Measurements from ENCODE around the gene NTNG1. TPM values are rescaled to one million over a fixed set of nuclear protein-coding genes. Genes with fewer than 3 reads are reported as not detected.

NTNG1 gene
- total and polyA plus RNA-seq, 2 of the 8 experiments (the other 6 are each of a cell fraction or from before 2014, with no cell fraction given): 1.2 to 4.1 TPM

DNA sequence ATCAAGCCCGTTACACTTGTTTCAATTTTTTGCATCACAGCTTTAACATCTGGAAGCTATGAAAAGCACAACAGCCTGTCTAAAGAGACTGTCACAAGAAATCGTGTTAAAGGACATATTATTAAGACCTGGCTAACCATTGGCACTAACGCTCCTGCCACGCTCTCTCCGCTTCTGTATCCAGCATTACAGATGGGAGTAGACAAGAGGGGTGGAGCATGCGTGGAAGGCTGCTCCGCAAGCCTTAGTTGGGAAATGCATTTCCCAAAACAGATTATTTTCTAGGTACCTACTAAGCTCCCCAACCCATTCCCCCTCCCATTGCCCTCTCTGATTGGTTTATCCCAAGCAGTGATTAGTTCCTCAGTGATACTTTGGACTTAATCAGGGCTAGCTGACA lies 72.4 kb downstream of the NTNG1 start (continued):
- TF ChIP-seq YY1 (IDR thresholded peaks at IDR 0.05; ENCODE audit: low read depth, low read length) (no peak), TAF1 (IDR thresholded peaks at IDR 0.05; ENCODE audit: low read depth, low read length) (no peak), SP1 (IDR thresholded peaks at IDR 0.05; ENCODE audit: low read depth, low read length) (no peak), BACH1 (IDR thresholded peaks at IDR 0.05; ENCODE audit: low read length) (no peak)
- TF ChIP-seq, protein P1, sequence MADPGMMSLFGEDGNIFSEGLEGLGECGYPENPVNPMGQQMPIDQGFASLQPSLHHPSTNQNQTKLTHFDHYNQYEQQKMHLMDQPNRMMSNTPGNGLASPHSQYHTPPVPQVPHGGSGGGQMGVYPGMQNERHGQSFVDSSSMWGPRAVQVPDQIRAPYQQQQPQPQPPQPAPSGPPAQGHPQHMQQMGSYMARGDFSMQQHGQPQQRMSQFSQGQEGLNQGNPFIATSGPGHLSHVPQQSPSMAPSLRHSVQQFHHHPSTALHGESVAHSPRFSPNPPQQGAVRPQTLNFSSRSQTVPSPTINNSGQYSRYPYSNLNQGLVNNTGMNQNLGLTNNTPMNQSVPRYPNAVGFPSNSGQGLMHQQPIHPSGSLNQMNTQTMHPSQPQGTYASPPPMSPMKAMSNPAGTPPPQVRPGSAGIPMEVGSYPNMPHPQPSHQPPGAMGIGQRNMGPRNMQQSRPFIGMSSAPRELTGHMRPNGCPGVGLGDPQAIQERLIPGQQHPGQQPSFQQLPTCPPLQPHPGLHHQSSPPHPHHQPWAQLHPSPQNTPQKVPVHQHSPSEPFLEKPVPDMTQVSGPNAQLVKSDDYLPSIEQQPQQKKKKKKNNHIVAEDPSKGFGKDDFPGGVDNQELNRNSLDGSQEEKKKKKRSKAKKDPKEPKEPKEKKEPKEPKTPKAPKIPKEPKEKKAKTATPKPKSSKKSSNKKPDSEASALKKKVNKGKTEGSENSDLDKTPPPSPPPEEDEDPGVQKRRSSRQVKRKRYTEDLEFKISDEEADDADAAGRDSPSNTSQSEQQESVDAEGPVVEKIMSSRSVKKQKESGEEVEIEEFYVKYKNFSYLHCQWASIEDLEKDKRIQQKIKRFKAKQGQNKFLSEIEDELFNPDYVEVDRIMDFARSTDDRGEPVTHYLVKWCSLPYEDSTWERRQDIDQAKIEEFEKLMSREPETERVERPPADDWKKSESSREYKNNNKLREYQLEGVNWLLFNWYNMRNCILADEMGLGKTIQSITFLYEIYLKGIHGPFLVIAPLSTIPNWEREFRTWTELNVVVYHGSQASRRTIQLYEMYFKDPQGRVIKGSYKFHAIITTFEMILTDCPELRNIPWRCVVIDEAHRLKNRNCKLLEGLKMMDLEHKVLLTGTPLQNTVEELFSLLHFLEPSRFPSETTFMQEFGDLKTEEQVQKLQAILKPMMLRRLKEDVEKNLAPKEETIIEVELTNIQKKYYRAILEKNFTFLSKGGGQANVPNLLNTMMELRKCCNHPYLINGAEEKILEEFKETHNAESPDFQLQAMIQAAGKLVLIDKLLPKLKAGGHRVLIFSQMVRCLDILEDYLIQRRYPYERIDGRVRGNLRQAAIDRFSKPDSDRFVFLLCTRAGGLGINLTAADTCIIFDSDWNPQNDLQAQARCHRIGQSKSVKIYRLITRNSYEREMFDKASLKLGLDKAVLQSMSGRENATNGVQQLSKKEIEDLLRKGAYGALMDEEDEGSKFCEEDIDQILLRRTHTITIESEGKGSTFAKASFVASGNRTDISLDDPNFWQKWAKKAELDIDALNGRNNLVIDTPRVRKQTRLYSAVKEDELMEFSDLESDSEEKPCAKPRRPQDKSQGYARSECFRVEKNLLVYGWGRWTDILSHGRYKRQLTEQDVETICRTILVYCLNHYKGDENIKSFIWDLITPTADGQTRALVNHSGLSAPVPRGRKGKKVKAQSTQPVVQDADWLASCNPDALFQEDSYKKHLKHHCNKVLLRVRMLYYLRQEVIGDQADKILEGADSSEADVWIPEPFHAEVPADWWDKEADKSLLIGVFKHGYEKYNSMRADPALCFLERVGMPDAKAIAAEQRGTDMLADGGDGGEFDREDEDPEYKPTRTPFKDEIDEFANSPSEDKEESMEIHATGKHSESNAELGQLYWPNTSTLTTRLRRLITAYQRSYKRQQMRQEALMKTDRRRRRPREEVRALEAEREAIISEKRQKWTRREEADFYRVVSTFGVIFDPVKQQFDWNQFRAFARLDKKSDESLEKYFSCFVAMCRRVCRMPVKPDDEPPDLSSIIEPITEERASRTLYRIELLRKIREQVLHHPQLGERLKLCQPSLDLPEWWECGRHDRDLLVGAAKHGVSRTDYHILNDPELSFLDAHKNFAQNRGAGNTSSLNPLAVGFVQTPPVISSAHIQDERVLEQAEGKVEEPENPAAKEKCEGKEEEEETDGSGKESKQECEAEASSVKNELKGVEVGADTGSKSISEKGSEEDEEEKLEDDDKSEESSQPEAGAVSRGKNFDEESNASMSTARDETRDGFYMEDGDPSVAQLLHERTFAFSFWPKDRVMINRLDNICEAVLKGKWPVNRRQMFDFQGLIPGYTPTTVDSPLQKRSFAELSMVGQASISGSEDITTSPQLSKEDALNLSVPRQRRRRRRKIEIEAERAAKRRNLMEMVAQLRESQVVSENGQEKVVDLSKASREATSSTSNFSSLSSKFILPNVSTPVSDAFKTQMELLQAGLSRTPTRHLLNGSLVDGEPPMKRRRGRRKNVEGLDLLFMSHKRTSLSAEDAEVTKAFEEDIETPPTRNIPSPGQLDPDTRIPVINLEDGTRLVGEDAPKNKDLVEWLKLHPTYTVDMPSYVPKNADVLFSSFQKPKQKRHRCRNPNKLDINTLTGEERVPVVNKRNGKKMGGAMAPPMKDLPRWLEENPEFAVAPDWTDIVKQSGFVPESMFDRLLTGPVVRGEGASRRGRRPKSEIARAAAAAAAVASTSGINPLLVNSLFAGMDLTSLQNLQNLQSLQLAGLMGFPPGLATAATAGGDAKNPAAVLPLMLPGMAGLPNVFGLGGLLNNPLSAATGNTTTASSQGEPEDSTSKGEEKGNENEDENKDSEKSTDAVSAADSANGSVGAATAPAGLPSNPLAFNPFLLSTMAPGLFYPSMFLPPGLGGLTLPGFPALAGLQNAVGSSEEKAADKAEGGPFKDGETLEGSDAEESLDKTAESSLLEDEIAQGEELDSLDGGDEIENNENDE (IDR thresholded peaks at IDR 0.05; ENCODE audit: insufficient replicate concordance, low read length): no peak
